PC-3 (cell line): Measurements from ENCODE around the gene TMEM178A.

Experiments used
- CTCF ChIP-seq: fragments of 300-600 bp; sonication (generic); conservative IDR thresholded peaks from 2 replicates; pipeline ENCODE4 v1.5.1; 2017; ENCODE audit warnings: antibody characterized with exemption, low read depth, mild to moderate bottlenecking, low read length
- EZH2 ChIP-seq: fragments of 300-600 bp; sonication (generic); IDR thresholded peaks from one replicate; pipeline ENCODE4 v1.6.1; 2017; ENCODE audit warnings: antibody characterized with exemption, mild to moderate bottlenecking, low read length; ENCODE audit not compliant: unreplicated experiment
- EZH2phosphoT487 ChIP-seq: fragments of 300-600 bp; sonication (generic); IDR thresholded peaks from 2 replicates; pipeline ENCODE4 v1.6.1; 2018; ENCODE audit warnings: mild to moderate bottlenecking, antibody characterized with exemption, low read length, borderline replicate concordance

DNA sequence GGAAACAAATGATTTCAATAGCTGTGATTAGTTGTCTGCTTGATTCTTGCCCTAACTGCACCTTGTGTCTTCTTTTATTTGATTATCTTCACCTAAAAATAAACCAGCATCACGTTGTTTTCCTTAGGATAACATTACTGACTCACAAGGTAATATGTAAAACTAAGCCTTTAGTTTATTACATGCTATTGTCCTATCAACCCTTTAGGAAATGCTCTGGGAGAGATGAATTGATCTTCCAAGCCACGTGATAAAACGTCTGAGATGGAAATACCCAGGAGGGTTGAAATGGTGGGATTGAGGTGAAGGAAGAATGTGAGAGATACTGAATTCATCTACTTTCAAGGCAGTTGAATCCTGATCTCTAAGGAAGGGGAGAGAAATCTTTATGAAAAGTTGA lies 34.5 kb upstream of the TMEM178A start:
- TF ChIP-seq CTCF = no peak
- TF ChIP-seq EZH2 = no peak
- TF ChIP-seq EZH2phosphoT487 = no peak
